Spinal cord (tissue), 10 donors: ENCODE measurements around the gene ST6GALNAC3. TPM values are rescaled to one million over a fixed set of nuclear protein-coding genes. Genes with fewer than 3 reads are reported as not detected.

Experiments
- DNase-seq, 6 donors: peaks; one replicate each; pipeline versions ENCODE4 v3.0.0 to v3.0.0-alpha.2; 2013 to 2015; ENCODE audit warnings: low spot score in 6 of 6, low read depth in 4 of 6
- H3K27ac ChIP-seq: one replicate; pipeline ENCODE4 v1.5.1; 2013; ENCODE audit warnings: low read depth, low read length, control low read depth
- H3K27me3 ChIP-seq: one replicate; pipeline ENCODE4 v1.6.1; 2013; ENCODE audit warnings: low read length; ENCODE audit not compliant: control insufficient read depth, insufficient read depth
- H3K36me3 ChIP-seq: one replicate; pipeline ENCODE4 v1.6.1; 2013; ENCODE audit warnings: low read length; ENCODE audit not compliant: control insufficient read depth, insufficient read depth
- H3K4me1 ChIP-seq: one replicate; pipeline ENCODE4 v1.6.1; 2013; ENCODE audit warnings: low read length; ENCODE audit not compliant: control insufficient read depth, insufficient read depth
- H3K4me3 ChIP-seq: one replicate; pipeline ENCODE4 v1.5.1; 2013; ENCODE audit warnings: low read depth, low read length, control low read depth
- H3K9me3 ChIP-seq: one replicate; pipeline ENCODE4 v1.6.1; 2013; ENCODE audit warnings: low read length; ENCODE audit not compliant: control insufficient read depth, insufficient read depth
- WGBS: methylation state at CpG from one replicate; pipeline ENCODE4 v1.1.5; 2013; ENCODE audit warnings: missing lambda C conversion rate; ENCODE audit not compliant: insufficient coverage; 5-methylcytosine and 5-hydroxymethylcytosine counted together
- long read RNA-seq, 4 donors: transcript quantifications; one replicate each; lab custom pipeline, GENCODE V29; 2026
- polyA plus RNA-seq, 2 donors: library from polyadenylated mRNA; unstranded; fragments of 120-200 nt; gene quantifications; one replicate each; pipeline ENCODE4 v1.2.1, GENCODE V29; 2013; ENCODE audit not compliant: insufficient read length in 2 of 2
- total RNA-seq, 2 donors: library from RNA; depleted of rRNA in 1 of 2; stranded (reverse); fragments of 120-200 nt in 1 of 2; fragments of >200 nt in 1 of 2; gene quantifications; one replicate each; pipeline versions ENCODE4 v1.2.3 to v1.2.4, GENCODE V29; 2013 to 2014
- donor health status: healthy.

ST6GALNAC3 gene
- 10 to 100 TPM; 29.9 to 64.0 TPM for total RNA-seq
- polyA plus RNA-seq = 10 to 100 TPM; 17.2 to 22.0 TPM
- long read RNA-seq, donor 1, partial matches to known transcripts = 8 of 8 reads
- long read RNA-seq, donor 1, other reads (novel, unspliced or antisense) = 0 of 8 reads
- long read RNA-seq, donor 2 = 0 reads
- long read RNA-seq, donor 3 = 0 reads
- long read RNA-seq, donor 4, partial matches to known transcripts = 25 of 26 reads
- long read RNA-seq, donor 4, other reads (novel, unspliced or antisense) = 0 of 26 reads

- H3K27me3 ChIP-seq = no peaks in the 10 kb centered on the region
- under 1% methylated on average over 48 of the region's 59 CpGs for WGBS
- H3K9me3 ChIP-seq = no peaks in the 10 kb centered on the region
- peak within 1 kb of the TSS; percentile 83 for H3K27ac ChIP-seq
- no peaks in the 10 kb centered on the region for H3K36me3 ChIP-seq
- peak within 1 kb of the TSS; percentile 95 for H3K4me3 ChIP-seq
- peak; percentile 50 to 92 (median 70) for DNase-seq
- H3K4me1 ChIP-seq = peaks cover 5% of the 10 kb centered on the region
Measured at GRCh38 chr1:76074321-76075187, at the start of gene ST6GALNAC3. ST6GALNAC3 (plus strand) TSS chr1:76074746.

GRCh38 chr1:76027341-76027740 lies 47.2 kb upstream of the ST6GALNAC3 start:
- no peaks in the 10 kb centered on the region for H3K27me3 ChIP-seq
- H3K4me1 ChIP-seq = no peaks in the 10 kb centered on the region
- no peaks in the 10 kb centered on the region for H3K9me3 ChIP-seq
- H3K27ac ChIP-seq = no peak overlapping the region
- WGBS = 100% methylated on average over 3 of the region's 4 CpGs
- H3K36me3 ChIP-seq = no peaks in the 10 kb centered on the region
- no peak for DNase-seq
- H3K4me3 ChIP-seq = no peak overlapping the region

- DNase-seq = no peak
- Histone ChIP-seq H3K36me3 (no peaks in the 10 kb centered on the region), H3K4me1 (no peaks in the 10 kb centered on the region), H3K27me3 (no peaks in the 10 kb centered on the region), H3K4me3 (no peak overlapping the region), H3K9me3 (no peaks in the 10 kb centered on the region), H3K27ac (no peak overlapping the region)
- WGBS = no CpG with 5 or more reads among the region's 1 CpG
Measured at GRCh38 chr1:76029331-76029730, 45.2 kb upstream of the ST6GALNAC3 start.

GRCh38 chr1:76031496-76031895 lies 43.0 kb upstream of the ST6GALNAC3 start:
- Histone ChIP-seq H3K4me1 (no peaks in the 10 kb centered on the region), H3K4me3 (no peak overlapping the region), H3K9me3 (no peaks in the 10 kb centered on the region), H3K36me3 (no peaks in the 10 kb centered on the region), H3K27ac (no peak overlapping the region), H3K27me3 (no peaks in the 10 kb centered on the region)
- WGBS = 80% methylated on average over 1 of the region's 2 CpGs
- DNase-seq = no peak

GRCh38 chr1:76033800-76034475 lies 40.6 kb upstream of the ST6GALNAC3 start:
- Histone ChIP-seq H3K27ac (no peak overlapping the region), H3K9me3 (no peaks in the 10 kb centered on the region), H3K4me3 (no peak overlapping the region), H3K27me3 (no peaks in the 10 kb centered on the region), H3K36me3 (no peaks in the 10 kb centered on the region), H3K4me1 (no peaks in the 10 kb centered on the region)
- DNase-seq = no peak
- 89% methylated on average over 1 of the region's 3 CpGs for WGBS

GRCh38 chr1:76035053-76035452 lies 39.5 kb upstream of the ST6GALNAC3 start:
- Histone ChIP-seq H3K36me3 (no peaks in the 10 kb centered on the region), H3K4me3 (no peak overlapping the region), H3K9me3 (no peaks in the 10 kb centered on the region), H3K27me3 (no peaks in the 10 kb centered on the region), H3K4me1 (no peaks in the 10 kb centered on the region), H3K27ac (no peak overlapping the region)
- WGBS = no CpG with 5 or more reads among the region's 2 CpGs
- peak in 1 of 6 donors; percentile 36 for DNase-seq

- Histone ChIP-seq H3K36me3 (no peaks in the 10 kb centered on the region), H3K4me3 (no peak overlapping the region), H3K27ac (no peak overlapping the region), H3K4me1 (no peaks in the 10 kb centered on the region), H3K27me3 (no peaks in the 10 kb centered on the region), H3K9me3 (no peaks in the 10 kb centered on the region)
- WGBS = 49% methylated on average over 3 of the region's 4 CpGs
- DNase-seq = no peak
Measured at GRCh38 chr1:76037324-76037723, 37.2 kb upstream of the ST6GALNAC3 start.

- H3K27me3 ChIP-seq = no peaks in the 10 kb centered on the region
Measured at GRCh38 chr1:76038287-76039004, 36.1 kb upstream of the ST6GALNAC3 start.

GRCh38 chr1:76046149-76046548 lies 28.4 kb upstream of the ST6GALNAC3 start:
- H3K36me3 ChIP-seq = no peaks in the 10 kb centered on the region
- H3K9me3 ChIP-seq = no peaks in the 10 kb centered on the region
- H3K4me3 ChIP-seq = no peak overlapping the region
- no peaks in the 10 kb centered on the region for H3K4me1 ChIP-seq
- no CpG with 5 or more reads among the region's 2 CpGs for WGBS
- no peaks in the 10 kb centered on the region for H3K27me3 ChIP-seq
- H3K27ac ChIP-seq = no peak overlapping the region
- no peak for DNase-seq

More at GRCh38 chr1:76038287-76039004, 36.1 kb upstream of the ST6GALNAC3 start:
- Histone ChIP-seq H3K27ac (no peak overlapping the region), H3K9me3 (no peaks in the 10 kb centered on the region), H3K36me3 (no peaks in the 10 kb centered on the region), H3K4me3 (no peak overlapping the region), H3K4me1 (no peaks in the 10 kb centered on the region)
- WGBS = 40% methylated on average over 1 of the region's 3 CpGs
- DNase-seq = no peak
